HFFc6 (cell line): ENCODE data around the gene PRR33. TPM values are rescaled to one million over a fixed set of nuclear protein-coding genes. Genes with fewer than 3 reads are reported as not detected.

Source experiments
- DNase-seq: peaks from one replicate; pipeline ENCODE4 v3.0.0-alpha.2; 2018
- H3K27ac Mint-ChIP-seq: 2 replicates; pipeline ENCODE4 v1.8.0; 2020; ENCODE audit warnings: mild to moderate bottlenecking, mixed read lengths
- H3K27me3 Mint-ChIP-seq: 2 replicates; pipeline ENCODE4 v1.8.0; 2021; ENCODE audit warnings: mild to moderate bottlenecking, moderate library complexity, mixed read lengths; ENCODE audit not compliant: insufficient read depth
- H3K36me3 Mint-ChIP-seq: 2 replicates; pipeline ENCODE4 v1.8.0; 2021; ENCODE audit warnings: low read depth, mixed read lengths
- H3K4me1 Mint-ChIP-seq: 2 replicates; pipeline ENCODE4 v1.8.0; 2020; ENCODE audit warnings: low read depth, mixed read lengths
- H3K4me3 Mint-ChIP-seq: 2 replicates; pipeline ENCODE4 v1.8.0; 2020; ENCODE audit warnings: mild to moderate bottlenecking, moderate library complexity, mixed read lengths
- H3K9me3 Mint-ChIP-seq: 2 replicates; pipeline ENCODE4 v1.8.0; 2020; ENCODE audit warnings: mild to moderate bottlenecking, mixed read lengths
- total RNA-seq, 6 experiments: library from RNA; stranded (reverse); fragmentation: NEBNext Ultra II Directional; extraction: Animal tissue kit (Norgen Biotek cat#: 25700); gene quantifications; 2 replicates in 1 of 6; 3 replicates in 5 of 6; pipeline ENCODE4 v1.2.3, GENCODE V29; 2021
- TF ChIP-seq, protein P1 (sequence below): fragments of 200-600 bp; sonication (generic); IDR thresholded peaks from 2 replicates; pipeline ENCODE4 v1.5.0; 2021; ENCODE audit warnings: antibody characterized with exemption, mild to moderate bottlenecking

PRR33 gene
- total RNA-seq, 6 experiments from 2014 or later = not detected

DNA sequence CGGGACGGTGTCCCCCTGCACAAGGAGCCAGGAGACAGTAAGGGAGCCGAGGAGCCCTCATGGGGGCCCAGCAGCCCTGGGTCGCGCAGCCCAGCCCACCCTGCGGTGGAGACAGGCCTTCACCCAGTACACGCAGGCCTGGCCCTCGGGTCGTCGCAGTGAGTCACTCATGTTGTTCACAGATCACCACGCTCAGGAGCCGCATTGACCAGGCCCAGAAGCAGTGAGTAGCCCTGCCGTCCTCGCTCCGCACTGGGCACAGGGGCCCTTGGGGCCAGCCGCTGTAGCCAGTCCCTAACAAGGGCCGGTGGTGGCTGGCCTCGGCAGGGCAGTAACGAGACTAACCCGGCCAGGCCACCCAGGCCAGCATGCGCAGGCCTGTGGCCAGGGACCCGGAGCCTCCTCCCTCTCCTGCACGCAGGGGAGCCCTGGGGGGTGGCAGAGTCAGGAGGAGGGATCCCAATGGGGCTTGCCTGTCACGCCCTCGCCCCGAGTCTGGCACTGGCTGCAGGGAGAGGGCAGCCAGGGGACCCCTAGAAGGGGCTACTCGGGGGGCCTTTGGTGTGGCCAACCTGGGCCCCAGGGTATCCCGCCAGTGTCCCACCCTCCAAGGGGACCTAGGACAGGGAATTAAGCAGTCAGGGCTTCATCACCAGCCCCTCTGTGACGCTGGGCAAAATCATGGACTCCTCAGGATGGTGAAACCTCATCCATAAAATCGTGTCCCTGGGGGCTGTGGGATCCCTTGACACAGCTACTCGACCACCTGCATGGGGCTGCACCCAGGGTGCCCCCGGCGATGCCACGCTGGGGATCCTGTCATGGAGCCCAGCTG is 45.3 kb upstream of the PRR33 start:
- Mint-ChIP-seq H3K27me3 (peaks cover 16% of the 10 kb centered on the region), H3K4me1 (peaks cover under 1% of the 10 kb centered on the region; the same call in 1 of the 2 replicates), H3K36me3 (no peaks in the 10 kb centered on the region), H3K9me3 (no peaks in the 10 kb centered on the region), H3K4me3 (no peak overlapping the region), H3K27ac (no peak overlapping the region)
- TF ChIP-seq, protein P1, sequence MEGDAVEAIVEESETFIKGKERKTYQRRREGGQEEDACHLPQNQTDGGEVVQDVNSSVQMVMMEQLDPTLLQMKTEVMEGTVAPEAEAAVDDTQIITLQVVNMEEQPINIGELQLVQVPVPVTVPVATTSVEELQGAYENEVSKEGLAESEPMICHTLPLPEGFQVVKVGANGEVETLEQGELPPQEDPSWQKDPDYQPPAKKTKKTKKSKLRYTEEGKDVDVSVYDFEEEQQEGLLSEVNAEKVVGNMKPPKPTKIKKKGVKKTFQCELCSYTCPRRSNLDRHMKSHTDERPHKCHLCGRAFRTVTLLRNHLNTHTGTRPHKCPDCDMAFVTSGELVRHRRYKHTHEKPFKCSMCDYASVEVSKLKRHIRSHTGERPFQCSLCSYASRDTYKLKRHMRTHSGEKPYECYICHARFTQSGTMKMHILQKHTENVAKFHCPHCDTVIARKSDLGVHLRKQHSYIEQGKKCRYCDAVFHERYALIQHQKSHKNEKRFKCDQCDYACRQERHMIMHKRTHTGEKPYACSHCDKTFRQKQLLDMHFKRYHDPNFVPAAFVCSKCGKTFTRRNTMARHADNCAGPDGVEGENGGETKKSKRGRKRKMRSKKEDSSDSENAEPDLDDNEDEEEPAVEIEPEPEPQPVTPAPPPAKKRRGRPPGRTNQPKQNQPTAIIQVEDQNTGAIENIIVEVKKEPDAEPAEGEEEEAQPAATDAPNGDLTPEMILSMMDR = no peak
- no peak for DNase-seq

DNA sequence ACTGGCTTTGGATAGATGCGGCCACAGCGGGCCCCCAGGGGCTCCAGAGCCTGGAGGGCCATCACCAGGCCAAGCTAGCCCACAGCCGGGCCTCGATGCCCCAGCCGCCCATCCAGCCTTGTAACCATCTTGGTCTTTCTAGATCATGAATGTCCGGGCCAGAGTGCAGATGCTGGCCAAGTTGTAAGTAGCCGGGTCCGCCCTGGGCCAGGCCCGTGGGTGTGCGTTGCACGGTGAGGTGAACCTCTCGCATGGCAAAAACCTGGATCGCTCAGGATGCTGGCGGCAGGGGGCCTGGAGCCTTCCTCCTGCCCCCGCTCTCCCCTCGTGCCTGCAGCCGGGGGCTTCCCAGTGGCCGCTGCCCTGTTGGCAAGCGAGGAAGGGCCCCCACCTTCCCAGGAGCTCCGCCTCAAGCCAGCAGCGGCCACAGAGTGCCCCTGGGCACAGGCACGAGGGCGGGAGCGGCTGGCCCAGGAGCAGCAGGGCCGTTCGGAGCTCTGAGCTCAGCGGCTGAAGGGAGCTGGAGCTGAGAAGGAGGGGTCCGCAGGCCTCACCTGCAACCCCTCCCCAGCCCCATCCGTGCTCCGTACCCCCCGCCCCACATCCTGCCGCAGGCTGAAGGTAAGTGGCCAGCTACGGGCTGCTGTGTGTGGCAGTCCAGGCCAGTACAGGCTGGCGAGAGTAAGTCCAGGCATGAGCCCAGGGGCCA is 44.5 kb upstream of the PRR33 start:
- TF ChIP-seq, protein P1 = no peak
- peaks cover 17% of the 10 kb centered on the region for H3K27me3 Mint-ChIP-seq
- H3K4me1 Mint-ChIP-seq = peaks cover 8% of the 10 kb centered on the region
- DNase-seq = no peak
- no peaks in the 10 kb centered on the region for H3K9me3 Mint-ChIP-seq
- no peak overlapping the region for H3K27ac Mint-ChIP-seq
- no peaks in the 10 kb centered on the region for H3K36me3 Mint-ChIP-seq
- H3K4me3 Mint-ChIP-seq = no peak overlapping the region

DNA sequence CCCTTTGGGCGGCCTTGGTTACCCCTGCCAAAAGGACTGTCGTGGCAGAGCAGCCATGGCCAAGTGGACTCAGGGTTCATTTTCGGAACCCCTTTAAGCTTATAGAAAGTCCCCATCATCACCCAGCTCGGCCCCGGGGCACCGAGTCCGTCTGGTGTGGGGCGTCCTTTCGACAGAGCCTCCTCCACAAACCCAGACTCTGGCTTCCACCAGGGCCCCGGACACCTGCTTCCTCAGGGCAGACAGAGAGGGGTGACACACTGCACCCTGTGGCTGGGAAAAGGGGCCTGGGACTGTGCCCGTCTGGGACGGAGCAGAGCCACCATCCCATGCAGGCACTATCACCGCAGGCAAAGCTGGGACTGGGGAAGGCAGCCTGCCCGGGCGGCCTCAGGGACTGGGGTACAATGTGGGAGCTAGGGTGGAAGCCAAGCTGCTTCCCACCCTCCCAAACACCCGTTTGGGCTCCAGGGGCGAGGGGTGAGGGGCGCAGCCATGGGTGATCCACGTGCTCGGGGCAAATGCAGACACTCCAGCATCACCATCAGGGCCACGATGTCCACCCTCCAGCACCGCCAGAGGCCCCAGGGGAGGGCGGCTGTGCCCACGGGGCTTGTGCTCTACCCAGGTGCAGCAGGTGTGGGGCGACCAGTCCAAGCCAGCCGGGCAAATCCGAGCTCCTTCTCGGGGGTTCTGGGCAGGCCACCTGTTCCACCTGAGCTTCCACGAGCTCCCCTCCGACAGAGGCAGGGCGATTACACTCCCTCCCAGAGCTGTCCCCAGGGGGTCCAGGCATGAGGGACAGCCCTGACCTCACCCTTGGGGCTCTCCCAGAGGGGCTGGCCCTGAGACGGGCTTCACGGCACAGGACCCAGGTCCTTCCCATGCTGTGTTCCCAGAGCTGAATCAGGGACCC is 43.7 kb upstream of the PRR33 start:
- Mint-ChIP-seq H3K4me1 (peaks cover 10% of the 10 kb centered on the region), H3K36me3 (no peaks in the 10 kb centered on the region), H3K27ac (no peak overlapping the region), H3K9me3 (no peaks in the 10 kb centered on the region), H3K4me3 (no peak overlapping the region), H3K27me3 (peaks cover 16% of the 10 kb centered on the region)
- DNase-seq = no peak
- TF ChIP-seq, protein P1 = no peak

DNA sequence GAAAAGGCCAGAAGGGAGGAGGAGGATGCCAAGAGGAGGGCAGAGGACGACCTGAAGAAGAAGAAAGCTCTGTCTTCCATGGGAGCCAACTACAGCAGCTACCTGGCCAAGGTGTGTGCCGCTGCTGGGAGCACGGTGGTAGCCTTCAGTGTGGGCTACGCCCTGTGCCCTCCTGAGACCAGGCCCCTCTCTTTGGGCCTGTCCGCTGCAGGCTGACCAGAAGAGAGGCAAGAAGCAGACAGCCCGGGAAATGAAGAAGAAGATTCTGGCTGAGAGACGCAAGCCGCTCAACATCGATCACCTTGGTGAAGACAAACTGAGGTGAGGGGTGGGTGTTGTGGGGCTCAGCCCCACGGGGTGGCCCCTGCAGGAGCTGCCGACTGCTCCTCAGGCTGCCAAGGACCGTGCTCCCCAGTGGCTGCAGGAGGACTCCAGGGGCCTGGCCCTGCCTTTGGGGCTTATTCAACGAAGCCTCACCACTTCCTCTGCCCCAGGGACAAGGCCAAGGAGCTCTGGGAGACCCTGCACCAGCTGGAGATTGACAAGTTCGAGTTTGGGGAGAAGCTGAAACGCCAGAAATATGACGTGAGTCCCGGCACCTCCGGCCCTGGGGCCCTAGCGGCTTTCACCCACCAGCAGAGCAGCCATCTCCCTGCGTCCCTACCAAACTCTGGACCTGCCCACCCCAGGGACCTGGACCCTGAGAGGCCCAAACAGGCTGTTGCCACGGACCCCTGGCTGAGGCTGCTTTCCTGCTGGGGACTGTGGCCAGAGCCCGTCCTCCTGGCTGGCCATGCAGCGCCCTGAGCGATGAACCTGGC is 42.9 kb upstream of the PRR33 start:
- no peak for DNase-seq
- Mint-ChIP-seq H3K4me3 (no peak overlapping the region), H3K9me3 (no peaks in the 10 kb centered on the region), H3K27ac (no peak overlapping the region), H3K4me1 (peaks cover 10% of the 10 kb centered on the region), H3K36me3 (no peaks in the 10 kb centered on the region), H3K27me3 (peaks cover 13% of the 10 kb centered on the region)
- TF ChIP-seq, protein P1 = no peak
